Suprapubic skin (tissue), 4 donors: ENCODE results near the gene RGCC. TPM values are rescaled to one million over a fixed set of nuclear protein-coding genes. Genes with fewer than 3 reads are reported as not detected.

Experiments used
- DNase-seq, 2 donors: peaks; one replicate each; pipeline ENCODE4 v3.0.0-alpha.2; 2019; ENCODE audit warnings: low spot score in 2 of 2
- H3K27ac ChIP-seq: fragments of 200-600 bp; sonication (generic); one replicate; pipeline ENCODE4 v1.5.1; 2019
- H3K27me3 ChIP-seq: fragments of 200-600 bp; sonication (generic); one replicate; pipeline ENCODE4 v1.5.1; 2019
- H3K36me3 ChIP-seq: fragments of 200-600 bp; sonication (generic); one replicate; pipeline ENCODE4 v1.5.1; 2019
- H3K4me1 ChIP-seq: fragments of 200-600 bp; sonication (generic); one replicate; pipeline ENCODE4 v1.5.1; 2019
- H3K4me3 ChIP-seq: fragments of 200-600 bp; sonication (generic); one replicate; pipeline ENCODE4 v1.5.1; 2019; ENCODE audit warnings: mild to moderate bottlenecking
- H3K9me3 ChIP-seq: fragments of 200-600 bp; sonication (generic); one replicate; pipeline ENCODE4 v1.5.1; 2019
- EP300 ChIP-seq: sonication (generic); formaldehyde crosslinking; IDR thresholded peaks from one replicate; pipeline ENCODE4 v1.6.1; 2017; ENCODE audit warnings: antibody characterized with exemption
- POLR2A ChIP-seq, 2 donors: fragments of 450-650 bp; IDR thresholded peaks; one replicate each; pipeline ENCODE4 v1.6.1; 2017; ENCODE audit warnings: antibody characterized with exemption in 2 of 2, mild to moderate bottlenecking in 2 of 2, moderate library complexity in 2 of 2
- POLR2AphosphoS5 ChIP-seq, 3 donors: sonication (generic); formaldehyde crosslinking; IDR thresholded peaks; one replicate each; pipeline ENCODE4 v1.6.1; 2017; ENCODE audit warnings: antibody characterized with exemption in 3 of 3
- WGBS: methylation state at CpG from one replicate; pipeline ENCODE4 v1.1.5; 2018; 5-methylcytosine and 5-hydroxymethylcytosine counted together
- total RNA-seq, 4 donors: library from RNA; depleted of rRNA; stranded (reverse); fragments of >200 nt; gene quantifications; one replicate each; pipeline ENCODE4 v1.1.0, GENCODE V29; 2016
- TF ChIP-seq, protein P1 (sequence below), 2 donors: fragments of 200-600 bp in 1 of 2; fragments of 450-650 bp in 1 of 2; sonication (generic) in 1 of 2; IDR thresholded peaks; one replicate each; pipeline ENCODE4 v1.5.1; 2016 to 2019; ENCODE audit warnings: antibody characterized with exemption in 2 of 2, mild to moderate bottlenecking in 1 of 2, moderate library complexity in 1 of 2

RGCC gene
- total RNA-seq, 4 donors from 2014 or later: 65.5 to 145 (median 85.7) TPM

DNA sequence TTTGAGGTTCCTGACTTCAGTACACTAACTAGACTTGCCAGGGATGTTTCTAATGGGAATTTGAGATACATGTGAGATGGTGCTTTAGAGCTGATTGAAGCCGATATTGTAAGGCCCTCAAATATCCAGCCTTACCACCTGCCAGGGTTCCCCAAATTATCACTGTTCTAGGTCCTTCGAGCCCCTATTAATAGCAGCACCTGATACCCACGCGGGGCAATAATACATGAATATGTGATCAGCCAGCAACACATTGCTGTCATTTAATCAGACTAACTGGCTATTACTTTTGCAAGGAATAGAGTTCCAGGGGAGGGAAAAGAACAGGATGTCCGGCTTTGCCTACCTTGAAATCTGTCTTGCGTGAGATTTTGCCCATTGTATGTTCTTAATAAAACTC lies 5.1 kb downstream of the RGCC start:
- peak overlapping the region; percentile 6 for H3K4me3 ChIP-seq
- no peaks in the 10 kb centered on the region for H3K9me3 ChIP-seq
- 95% methylated on average over 6 of the region's 6 CpGs for WGBS
- no peaks in the 10 kb centered on the region for H3K27me3 ChIP-seq
- no peaks in the 10 kb centered on the region for H3K36me3 ChIP-seq
- DNase-seq: no peak
- no peak overlapping the region for H3K27ac ChIP-seq
- TF ChIP-seq EP300 (no peak), POLR2A (IDR thresholded peaks at IDR 0.05) (no peak), POLR2AphosphoS5 (IDR thresholded peaks at IDR 0.05) (no peak)
- TF ChIP-seq, protein P1, sequence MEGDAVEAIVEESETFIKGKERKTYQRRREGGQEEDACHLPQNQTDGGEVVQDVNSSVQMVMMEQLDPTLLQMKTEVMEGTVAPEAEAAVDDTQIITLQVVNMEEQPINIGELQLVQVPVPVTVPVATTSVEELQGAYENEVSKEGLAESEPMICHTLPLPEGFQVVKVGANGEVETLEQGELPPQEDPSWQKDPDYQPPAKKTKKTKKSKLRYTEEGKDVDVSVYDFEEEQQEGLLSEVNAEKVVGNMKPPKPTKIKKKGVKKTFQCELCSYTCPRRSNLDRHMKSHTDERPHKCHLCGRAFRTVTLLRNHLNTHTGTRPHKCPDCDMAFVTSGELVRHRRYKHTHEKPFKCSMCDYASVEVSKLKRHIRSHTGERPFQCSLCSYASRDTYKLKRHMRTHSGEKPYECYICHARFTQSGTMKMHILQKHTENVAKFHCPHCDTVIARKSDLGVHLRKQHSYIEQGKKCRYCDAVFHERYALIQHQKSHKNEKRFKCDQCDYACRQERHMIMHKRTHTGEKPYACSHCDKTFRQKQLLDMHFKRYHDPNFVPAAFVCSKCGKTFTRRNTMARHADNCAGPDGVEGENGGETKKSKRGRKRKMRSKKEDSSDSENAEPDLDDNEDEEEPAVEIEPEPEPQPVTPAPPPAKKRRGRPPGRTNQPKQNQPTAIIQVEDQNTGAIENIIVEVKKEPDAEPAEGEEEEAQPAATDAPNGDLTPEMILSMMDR (IDR thresholded peaks at IDR 0.05): no peak
- peaks cover 64% of the 10 kb centered on the region for H3K4me1 ChIP-seq

DNA sequence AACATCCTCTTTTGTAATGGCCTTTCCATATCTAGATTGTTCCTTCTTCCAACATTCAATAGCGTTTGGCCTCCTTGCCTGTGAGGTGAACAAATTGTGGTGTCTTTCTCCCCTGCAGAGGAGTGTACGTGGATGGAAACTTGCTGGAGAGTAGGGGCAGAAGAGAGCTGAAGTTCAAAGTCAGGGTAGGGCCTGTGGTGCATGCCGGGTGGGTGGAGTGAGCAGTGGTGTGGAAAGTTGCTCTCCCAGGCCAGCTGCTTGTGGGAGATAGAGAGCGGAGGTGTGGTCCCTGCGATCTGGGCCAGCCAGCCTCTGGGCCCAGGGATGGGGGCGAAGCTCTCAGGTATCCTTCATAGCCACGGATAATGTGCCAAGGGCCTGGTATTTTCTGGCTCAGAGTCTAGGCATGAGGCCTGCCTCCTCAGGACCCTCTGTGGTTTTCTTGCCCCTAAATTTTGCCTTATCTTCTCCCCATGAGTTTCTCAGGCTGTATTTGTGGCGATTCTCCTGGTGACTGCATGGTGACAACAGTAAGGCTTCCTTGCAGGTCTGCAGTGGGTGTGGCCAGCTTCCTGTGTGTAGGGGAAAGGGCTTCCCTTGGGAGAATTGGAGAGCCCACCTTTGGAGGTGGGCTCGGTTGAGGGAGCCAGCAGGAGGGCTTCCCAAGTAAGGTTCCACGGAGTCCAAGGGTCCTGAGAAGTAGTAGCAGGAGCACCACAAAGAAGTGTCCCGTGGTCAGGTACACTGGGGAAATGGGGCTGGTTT lies 6.7 kb downstream of the RGCC start:
- TF ChIP-seq POLR2AphosphoS5 (IDR thresholded peaks at IDR 0.05) (no peak), EP300 (no peak), POLR2A (IDR thresholded peaks at IDR 0.05) (no peak)
- TF ChIP-seq, protein P1 (IDR thresholded peaks at IDR 0.05): no peak
- peaks cover 50% of the 10 kb centered on the region for H3K4me1 ChIP-seq
- DNase-seq: no peak
- H3K4me3 ChIP-seq: no peak overlapping the region
- H3K27me3 ChIP-seq: no peaks in the 10 kb centered on the region
- H3K36me3 ChIP-seq: peaks cover 15% of the 10 kb centered on the region
- WGBS: 86% methylated on average over 11 of the region's 11 CpGs
- H3K27ac ChIP-seq: peak overlapping the region; percentile 32
- no peaks in the 10 kb centered on the region for H3K9me3 ChIP-seq

DNA sequence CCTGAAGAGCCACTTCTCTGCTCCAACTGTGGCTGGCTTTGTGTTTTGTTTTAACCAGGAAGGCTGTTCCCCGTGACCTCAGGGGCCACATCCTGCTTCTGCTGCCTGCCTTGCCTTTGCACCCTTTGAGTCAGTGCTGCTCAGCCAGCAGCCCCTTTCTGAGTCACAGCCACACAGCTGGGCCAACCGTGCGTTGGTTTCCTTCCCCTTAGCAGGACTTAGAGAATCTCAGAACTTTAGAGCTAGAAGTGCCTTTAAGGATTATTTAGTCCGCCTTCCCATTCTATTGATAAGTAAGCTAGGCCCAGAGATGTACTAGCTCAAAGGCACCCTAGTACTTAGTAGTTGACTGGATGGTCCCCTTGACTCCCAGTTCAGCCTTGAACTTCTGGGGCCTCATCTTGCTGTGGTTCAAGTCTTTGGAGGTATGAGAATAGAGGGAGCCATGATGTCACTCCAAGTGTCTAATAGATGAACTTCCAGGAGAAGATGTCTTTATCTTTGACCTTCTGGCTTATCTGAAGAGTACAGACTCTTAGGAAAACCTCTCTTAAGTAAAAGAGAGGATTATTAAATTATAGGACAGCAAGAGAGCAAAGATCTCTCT lies 8.0 kb downstream of the RGCC start:
- peaks cover 26% of the 10 kb centered on the region for H3K36me3 ChIP-seq
- TF ChIP-seq, protein P1 (IDR thresholded peaks at IDR 0.05): no peak
- TF ChIP-seq POLR2AphosphoS5 (IDR thresholded peaks at IDR 0.05) (no peak), EP300 (no peak), POLR2A (IDR thresholded peaks at IDR 0.05) (no peak)
- 83% methylated on average over 4 of the region's 4 CpGs for WGBS
- peak overlapping the region; percentile 48 for H3K27ac ChIP-seq
- no peak for DNase-seq
- no peaks in the 10 kb centered on the region for H3K9me3 ChIP-seq
- no peaks in the 10 kb centered on the region for H3K27me3 ChIP-seq
- no peak overlapping the region for H3K4me3 ChIP-seq
- peaks cover 45% of the 10 kb centered on the region for H3K4me1 ChIP-seq

DNA sequence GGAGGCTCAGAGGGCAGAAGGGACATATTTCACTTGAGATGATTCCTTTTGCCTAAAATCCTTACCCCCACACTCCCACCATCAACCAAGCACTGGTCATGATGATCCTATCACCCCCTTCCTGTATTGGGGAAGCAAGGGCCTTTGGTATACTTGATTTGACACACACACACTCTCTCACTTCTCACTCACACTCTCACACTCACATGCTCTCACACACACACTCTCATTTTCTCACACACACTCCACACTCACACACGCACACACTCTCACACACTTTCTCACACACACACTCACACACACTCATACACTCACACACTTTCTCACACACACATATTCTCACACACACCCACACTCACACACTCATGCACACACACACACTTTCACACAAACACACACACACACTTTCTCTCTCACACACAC lies 8.6 kb downstream of the RGCC start:
- H3K4me1 ChIP-seq: peaks cover 45% of the 10 kb centered on the region
- H3K27me3 ChIP-seq: no peaks in the 10 kb centered on the region
- no peak overlapping the region for H3K4me3 ChIP-seq
- DNase-seq: no peak
- TF ChIP-seq, protein P1 (IDR thresholded peaks at IDR 0.05): no peak
- TF ChIP-seq POLR2AphosphoS5 (IDR thresholded peaks at IDR 0.05): no peak
- no peak for TF ChIP-seq EP300
- TF ChIP-seq POLR2A (IDR thresholded peaks at IDR 0.05): no peak
- no peak overlapping the region for H3K27ac ChIP-seq
- 100% methylated on average over 1 of the region's 1 CpG for WGBS
- peaks cover 31% of the 10 kb centered on the region for H3K36me3 ChIP-seq
- no peaks in the 10 kb centered on the region for H3K9me3 ChIP-seq

DNA sequence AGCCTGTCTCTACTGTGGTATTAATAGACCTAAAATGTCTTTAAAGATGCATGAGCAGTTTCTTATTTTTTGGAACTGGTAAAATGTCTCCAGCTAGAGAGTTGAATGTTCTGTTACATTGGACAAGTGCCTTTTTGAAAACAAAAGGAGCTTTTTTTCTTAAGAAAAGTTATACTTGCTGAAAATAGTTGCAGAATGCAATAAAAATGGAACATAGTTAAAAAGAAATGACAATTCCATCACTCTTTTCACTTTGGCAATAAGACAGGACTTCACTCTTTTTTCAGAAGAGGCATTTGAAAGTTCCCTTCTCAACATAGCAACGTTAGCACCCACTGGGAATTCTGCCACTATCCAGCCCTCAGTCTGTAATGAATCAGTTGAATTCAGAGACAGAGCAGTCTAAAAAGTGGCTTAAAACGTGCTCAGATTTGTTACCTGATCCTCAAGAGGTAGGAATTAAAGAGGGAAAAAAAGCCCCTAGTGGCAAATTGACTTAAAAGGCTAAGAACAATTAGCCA lies 10.1 kb downstream of the RGCC start:
- H3K27ac ChIP-seq: no peak overlapping the region
- H3K36me3 ChIP-seq: peaks cover 35% of the 10 kb centered on the region
- H3K27me3 ChIP-seq: no peaks in the 10 kb centered on the region
- H3K4me3 ChIP-seq: no peak overlapping the region
- 55% methylated on average over 2 of the region's 2 CpGs for WGBS
- H3K9me3 ChIP-seq: no peaks in the 10 kb centered on the region
- TF ChIP-seq POLR2A (IDR thresholded peaks at IDR 0.05) (no peak), EP300 (no peak), POLR2AphosphoS5 (IDR thresholded peaks at IDR 0.05) (no peak)
- TF ChIP-seq, protein P1 (IDR thresholded peaks at IDR 0.05): no peak
- H3K4me1 ChIP-seq: peaks cover 36% of the 10 kb centered on the region
- DNase-seq: no peak
